Lung (tissue), 16 donors: Measurements from ENCODE around the gene SCAF8. TPM values are rescaled to one million over a fixed set of nuclear protein-coding genes. Genes with fewer than 3 reads are reported as not detected.

Experiments used
- ATAC-seq: fragments of 200-7000 bp; cut with Tn5 transposase; one replicate; pipeline ENCODE4 v1.9.1; 2020; ENCODE audit warnings: moderate number of reproducible peaks; ENCODE audit not compliant: insufficient read depth, low FRiP score
- DNase-seq, 3 donors: peaks; one replicate each; pipeline ENCODE4 v3.0.0-alpha.2; 2013 to 2017
- H3K27ac ChIP-seq, 2 donors: one replicate each; pipeline ENCODE4 v1.5.1; 2013; ENCODE audit warnings: mild to moderate bottlenecking in 2 of 2, moderate library complexity in 2 of 2, control low read depth in 1 of 2, inconsistent platforms in 1 of 2, low read depth in 1 of 2, low read length in 1 of 2
- H3K27me3 ChIP-seq, 3 donors: one replicate each; pipeline ENCODE4 v1.5.1; 2013; ENCODE audit warnings: low read length in 2 of 3; ENCODE audit not compliant: control insufficient read depth in 3 of 3, insufficient read depth in 3 of 3
- H3K36me3 ChIP-seq, 4 donors: one replicate each; pipeline ENCODE4 v1.5.1; 2013; ENCODE audit warnings: low read length in 4 of 4, mild to moderate bottlenecking in 1 of 4, moderate library complexity in 1 of 4; ENCODE audit not compliant: control insufficient read depth in 4 of 4, insufficient read depth in 4 of 4
- H3K4me1 ChIP-seq, 5 donors: one replicate each; pipeline ENCODE4 v1.5.1; 2013; ENCODE audit warnings: low read length in 5 of 5, mild to moderate bottlenecking in 2 of 5, moderate library complexity in 1 of 5; ENCODE audit not compliant: control insufficient read depth in 5 of 5, insufficient read depth in 5 of 5
- H3K4me3 ChIP-seq: one replicate; pipeline ENCODE4 v1.5.1; 2013; ENCODE audit warnings: mild to moderate bottlenecking, control low read depth, moderate library complexity
- H3K9ac ChIP-seq, 2 donors: one replicate each; pipeline ENCODE4 v1.5.1; 2013; ENCODE audit warnings: low read length in 2 of 2, control low read depth in 1 of 2; ENCODE audit not compliant: insufficient read depth in 1 of 2
- H3K9me3 ChIP-seq, 4 donors: one replicate each; pipeline ENCODE4 v1.5.1; 2013; ENCODE audit warnings: low read length in 3 of 4, mild to moderate bottlenecking in 1 of 4, moderate library complexity in 1 of 4; ENCODE audit not compliant: control insufficient read depth in 4 of 4, insufficient read depth in 3 of 4
- CTCF ChIP-seq: IDR thresholded peaks from 2 replicates; pipeline ENCODE4 v1.5.1; 2012; ENCODE audit warnings: mild to moderate bottlenecking; ENCODE audit errors: control extremely low read depth, extremely low read depth
- WGBS, 2 donors: extraction: QIAGEN DNeasy Blood & Tissue Kit; methylation state at CpG; one replicate each; pipeline ENCODE4 v1.1.7; 2013; 5-methylcytosine and 5-hydroxymethylcytosine counted together
- long read RNA-seq, 5 donors: transcript quantifications; one replicate each; lab custom pipeline, GENCODE V29; 2026
- polyA plus RNA-seq, 2 donors: library from polyadenylated mRNA; stranded (reverse); fragments of 200-250 nt; gene quantifications; one replicate each; pipeline ENCODE4 v1.2.1, GENCODE V29; 2013
- total RNA-seq, 2 donors: library from RNA; depleted of rRNA in 1 of 2; stranded (reverse); fragments of >200 nt in 1 of 2; gene quantifications; one replicate each; pipeline ENCODE4 v1.2.1, GENCODE V29; 2014 to 2021
- donor health status: control.
- donor health status: control.
- donor health status: Bipolar disorder and iron deficiency.
- donor health status: healthy.
- donor health status: DM: yes; HTN: yes; CAD: no.

SCAF8 gene
- total RNA-seq: 10 to 100 TPM; 34.5 to 71.9 TPM
- 10 to 100 TPM; 11.2 to 12.6 TPM for polyA plus RNA-seq
- long read RNA-seq, donor 1, full-length matches to known transcripts: 3 of 10 reads
- long read RNA-seq, donor 1, partial matches to known transcripts: 7 of 10 reads
- long read RNA-seq, donor 1, other reads (novel, unspliced or antisense): 0 of 10 reads
- long read RNA-seq, donor 2, full-length matches to known transcripts: 1 of 1 reads
- long read RNA-seq, donor 2, partial matches to known transcripts: 0 of 1 reads
- long read RNA-seq, donor 2, other reads (novel, unspliced or antisense): 0 of 1 reads
- long read RNA-seq, donor 3, full-length matches to known transcripts: 1 of 1 reads
- long read RNA-seq, donor 3, partial matches to known transcripts: 0 of 1 reads
- long read RNA-seq, donor 3, other reads (novel, unspliced or antisense): 0 of 1 reads
- long read RNA-seq, donor 4, full-length matches to known transcripts: 1 of 1 reads
- long read RNA-seq, donor 4, partial matches to known transcripts: 0 of 1 reads
- long read RNA-seq, donor 4, other reads (novel, unspliced or antisense): 0 of 1 reads
- long read RNA-seq, donor 5, full-length matches to known transcripts: 3 of 3 reads
- long read RNA-seq, donor 5, partial matches to known transcripts: 0 of 3 reads
- long read RNA-seq, donor 5, other reads (novel, unspliced or antisense): 0 of 3 reads

- H3K4me1 ChIP-seq: peaks cover 0 to 26% (median 8%) of the 10 kb centered on the region in 5 donors
- H3K27ac ChIP-seq: peak within 1 kb of the TSS; percentile 100
- ATAC-seq (peak; percentile 86), DNase-seq (peak; percentile 90 to 94 (median 91))
- H3K27me3 ChIP-seq: no peaks in the 10 kb centered on the region
- TF ChIP-seq CTCF: peak; percentile 70
- H3K4me3 ChIP-seq: peak within 1 kb of the TSS; percentile 81
- H3K36me3 ChIP-seq: peaks cover 0 to 4% (median 1%) of the 10 kb centered on the region in 4 donors
- H3K9me3 ChIP-seq: no peaks in the 10 kb centered on the region
- WGBS, 2 donors: 0% methylated on average over 49 to 61 of the region's 61 CpGs
- peak within 1 kb of the TSS; percentile 77 to 94 for H3K9ac ChIP-seq
These were observed at the start of gene SCAF8 for GRCh38 chr6:154733183-154733625. Gene SCAF8, plus strand, starts transcription at chr6:154733416. Its CDS starts 485 bp downstream, at chr6:154733901.

GRCh38 chr6:154683756-154684523, 49.3 kb upstream of the SCAF8 start:
- no peaks in the 10 kb centered on the region for H3K9me3 ChIP-seq
- no peak for TF ChIP-seq CTCF
- H3K27ac ChIP-seq: no peak overlapping the region
- H3K36me3 ChIP-seq: no peaks in the 10 kb centered on the region
- H3K27me3 ChIP-seq: no peaks in the 10 kb centered on the region
- no peak overlapping the region for H3K4me3 ChIP-seq
- H3K4me1 ChIP-seq: no peaks in the 10 kb centered on the region
- no peak for DNase-seq
- no peak for ATAC-seq
- WGBS, 2 donors: 21 to 38% methylated on average over 4 of the region's 4 CpGs
- no peak overlapping the region for H3K9ac ChIP-seq

GRCh38 chr6:154686162-154686561, 47.1 kb upstream of the SCAF8 start:
- Histone ChIP-seq H3K4me1 (no peaks in the 10 kb centered on the region), H3K36me3 (no peaks in the 10 kb centered on the region), H3K4me3 (no peak overlapping the region), H3K27ac (no peak overlapping the region), H3K9me3 (no peaks in the 10 kb centered on the region), H3K27me3 (no peaks in the 10 kb centered on the region), H3K9ac (no peak overlapping the region)
- ATAC-seq: no peak
- WGBS, 2 donors: 76 to 90% methylated on average over 1 of the region's 1 CpG
- DNase-seq: no peak
- no peak for TF ChIP-seq CTCF
